ENCODE measurements around the gene STUM. TPM values are rescaled to one million over a fixed set of nuclear protein-coding genes. Genes with fewer than 3 reads are reported as not detected.
A peak's percentile ranks its signal among the peaks of the same experiment; 100 is the strongest.

Gene STUM
- total RNA-seq, 1 donor from 2014 or later, result 24.3 TPM

DNA sequence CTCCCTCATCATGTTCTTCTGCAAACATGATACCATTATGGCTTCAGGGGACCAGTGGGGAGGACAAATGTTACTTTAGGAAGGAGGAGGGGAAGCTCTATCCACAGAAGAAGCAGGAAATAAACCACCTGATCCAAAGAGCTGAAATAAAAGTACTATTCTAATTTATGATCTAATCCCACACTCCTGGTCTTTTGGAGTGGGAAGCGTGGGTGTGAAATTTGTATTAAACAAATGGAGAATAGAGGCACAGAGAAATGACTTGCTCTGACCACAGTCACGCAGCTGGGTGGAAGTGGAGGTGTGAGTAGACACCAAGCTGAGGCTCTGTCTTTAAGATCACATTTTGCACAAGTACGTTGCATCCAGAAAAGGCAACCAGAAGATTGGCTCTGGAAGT is 14.5 kb upstream of the STUM start:
- no peak for DNase-seq

DNA sequence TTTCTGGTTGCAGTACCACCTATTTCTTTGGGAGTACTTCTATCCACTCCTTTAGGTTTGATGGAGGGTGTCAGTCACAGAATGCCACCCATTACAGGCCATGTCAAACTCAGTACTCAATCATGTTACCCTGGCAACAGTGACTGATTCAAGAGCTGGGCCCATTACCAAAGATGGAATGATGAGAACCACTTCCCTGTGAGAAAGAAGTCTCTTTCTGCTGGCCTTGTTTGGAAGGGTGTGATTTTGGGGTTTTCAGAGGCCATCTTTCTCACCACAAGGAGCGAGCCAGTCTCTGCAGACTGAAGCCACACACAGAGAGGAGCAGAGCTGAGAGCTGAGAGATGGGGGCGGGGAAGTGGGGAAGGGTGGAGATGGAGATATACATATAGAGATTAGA is 13.9 kb upstream of the STUM start:
- no peak for DNase-seq

DNA sequence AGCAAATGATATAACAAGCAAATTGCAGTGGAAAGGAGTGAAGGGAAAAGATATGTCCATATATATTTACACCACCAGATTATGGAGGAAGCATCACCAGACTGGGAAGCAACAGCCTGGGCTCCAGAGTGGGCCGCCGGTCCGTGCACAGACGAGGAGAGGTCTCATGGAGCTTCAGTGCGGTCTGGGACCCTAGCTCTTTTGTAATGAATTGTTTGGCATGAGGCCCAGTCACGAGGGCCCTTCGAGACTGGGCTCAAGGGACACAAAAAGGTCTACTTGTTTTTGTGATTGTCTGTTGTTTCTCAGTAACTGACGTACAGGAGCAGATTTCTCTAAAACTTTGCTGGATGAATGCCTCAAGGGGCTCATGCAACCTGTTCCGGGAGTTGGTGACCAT is 12.9 kb upstream of the STUM start:
- no peak for DNase-seq

DNA sequence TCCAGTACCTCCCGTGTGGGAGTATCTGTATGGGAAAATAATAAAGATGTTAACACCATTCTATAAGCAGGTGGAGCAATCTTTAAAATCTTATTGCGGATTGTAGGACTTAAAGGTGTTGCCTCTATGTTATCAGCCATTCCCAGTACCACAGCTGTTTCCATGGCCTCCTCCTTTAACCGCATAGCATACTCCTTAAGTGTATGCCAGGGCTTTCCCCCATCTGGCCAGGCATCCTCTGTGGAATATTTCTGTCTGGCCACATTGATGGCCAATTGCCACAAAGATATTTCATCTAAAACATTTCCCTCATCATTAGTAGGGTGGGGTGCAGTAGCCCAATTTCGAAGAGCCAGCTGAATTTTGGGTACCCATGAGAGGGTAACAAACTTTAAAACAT is 7.3 kb upstream of the STUM start:
- DNase-seq, result no peak

DNA sequence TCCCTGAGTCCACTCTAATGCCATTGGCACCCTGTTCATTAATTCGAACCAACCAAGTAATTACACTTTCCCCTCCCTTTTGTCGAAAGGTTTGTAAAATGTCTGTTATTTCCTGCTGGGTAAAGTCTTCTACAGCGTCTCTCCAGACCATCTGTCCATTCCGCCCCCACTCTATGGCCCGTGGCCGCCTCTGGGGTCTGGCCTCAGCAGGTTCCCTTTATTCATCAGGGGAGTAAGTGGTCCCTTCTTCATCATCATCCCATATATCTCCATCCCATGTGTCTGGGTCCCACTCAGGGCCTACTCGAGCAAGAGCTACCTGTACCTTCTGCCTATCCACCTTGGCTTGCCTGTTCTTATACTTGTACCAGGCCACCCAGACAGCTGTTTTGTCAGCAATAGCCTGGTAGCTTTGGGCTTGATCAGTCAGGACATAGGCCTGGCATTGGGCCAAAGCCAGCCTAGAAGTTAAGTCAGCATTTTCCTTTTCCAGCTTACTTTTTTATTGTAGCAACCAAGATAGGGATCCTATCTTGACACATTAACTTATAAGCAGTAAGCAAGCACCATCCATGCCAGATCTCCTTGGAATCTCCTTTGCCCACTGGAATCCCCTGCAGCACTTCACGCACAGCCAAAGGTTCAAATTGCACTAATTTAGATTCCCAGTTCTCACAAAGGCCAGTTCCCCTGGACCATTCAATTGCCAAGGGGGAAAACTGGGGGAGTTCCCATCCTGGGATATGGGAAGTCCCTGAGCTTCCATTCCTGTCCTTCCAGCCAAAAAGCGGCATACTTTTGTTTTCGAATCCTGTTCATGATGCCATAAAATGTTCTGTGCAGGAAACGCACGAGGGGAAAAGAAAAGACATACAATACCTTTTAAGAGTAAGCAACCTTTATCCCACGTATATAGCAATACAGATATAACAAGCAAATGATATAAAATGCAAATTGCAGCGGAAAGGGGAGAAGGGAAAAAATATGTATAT is 6.6 kb upstream of the STUM start:
- no peak for DNase-seq

DNA sequence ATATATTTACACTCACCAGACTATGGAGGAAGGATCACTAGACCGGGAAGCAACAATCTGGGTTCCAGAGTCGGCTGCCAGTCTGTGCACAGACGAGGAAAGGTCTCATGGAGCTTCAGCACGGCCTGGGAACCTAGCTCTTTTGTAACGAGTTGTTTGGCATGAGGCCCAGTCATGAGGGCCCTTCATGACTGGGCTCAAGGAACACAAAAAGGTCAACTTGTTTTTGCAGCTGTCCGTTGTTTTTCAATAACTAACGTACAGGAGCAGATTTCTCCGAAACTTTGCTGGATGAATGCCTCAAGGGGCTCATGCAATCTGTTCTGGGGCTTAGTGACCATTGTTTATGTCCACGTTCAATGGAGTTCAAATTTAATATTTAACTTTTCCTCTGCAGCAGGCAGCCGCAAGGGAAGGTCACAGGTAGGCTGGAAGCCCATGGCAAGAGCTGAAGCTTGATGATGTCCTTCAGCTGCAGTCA is 5.9 kb upstream of the STUM start:
- no peak for DNase-seq

DNA sequence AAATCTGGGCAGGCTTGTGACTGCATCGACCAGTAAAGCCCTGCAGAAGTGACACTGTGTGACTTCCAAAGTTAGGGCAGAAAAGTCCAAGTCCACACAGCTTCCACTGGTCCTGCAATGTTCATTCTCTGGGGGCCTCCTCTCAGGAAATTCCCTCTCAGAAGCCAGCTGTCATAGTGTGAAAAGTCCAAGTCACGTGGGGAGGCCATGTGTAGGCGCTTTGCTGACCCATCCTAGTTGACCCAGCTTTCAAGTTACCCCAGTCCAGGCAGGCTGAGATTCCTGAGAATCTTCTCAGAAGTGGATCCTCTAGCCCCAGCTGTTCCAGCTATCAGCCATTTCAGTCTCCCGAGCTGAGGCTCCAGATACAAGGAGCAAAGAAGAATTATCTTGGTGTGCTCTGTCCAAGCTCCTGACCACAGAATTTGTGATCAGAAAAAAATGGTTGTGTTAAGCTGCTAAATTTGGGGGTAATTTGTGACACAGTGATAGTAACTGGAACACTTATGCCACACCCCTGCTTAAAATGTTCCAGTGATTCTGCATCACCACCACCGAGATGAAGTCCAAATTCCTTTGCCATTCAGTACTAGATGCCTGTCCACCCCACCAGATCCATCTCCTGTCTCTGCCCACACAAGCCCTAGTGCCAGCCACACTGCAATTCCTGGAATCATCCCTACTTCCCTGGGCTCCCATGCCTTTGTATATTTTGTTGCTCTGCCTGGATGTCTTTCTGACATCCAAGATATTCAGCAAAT is 2.5 kb upstream of the STUM start:
- no peak for DNase-seq

DNA sequence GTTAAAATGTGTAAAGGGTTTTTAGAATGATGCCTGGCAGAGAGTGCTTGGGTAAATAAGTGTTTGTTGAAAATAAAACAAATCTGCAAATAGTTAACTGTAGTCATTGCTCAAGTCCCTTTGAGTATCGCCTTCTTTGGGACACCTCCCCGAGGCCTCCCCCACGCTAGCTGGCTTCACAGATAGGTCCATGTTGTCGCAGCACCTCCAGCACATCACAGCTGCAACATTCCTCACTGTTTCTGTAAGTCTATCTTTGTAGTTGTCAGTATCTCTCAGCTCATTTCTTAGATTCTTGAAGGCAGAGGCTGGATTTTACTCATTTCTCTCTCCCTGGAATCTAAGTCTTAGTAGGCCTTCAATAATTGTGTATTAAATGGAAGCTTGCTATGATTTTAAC is 1.6 kb upstream of the STUM start:
- no peak for DNase-seq

DNA sequence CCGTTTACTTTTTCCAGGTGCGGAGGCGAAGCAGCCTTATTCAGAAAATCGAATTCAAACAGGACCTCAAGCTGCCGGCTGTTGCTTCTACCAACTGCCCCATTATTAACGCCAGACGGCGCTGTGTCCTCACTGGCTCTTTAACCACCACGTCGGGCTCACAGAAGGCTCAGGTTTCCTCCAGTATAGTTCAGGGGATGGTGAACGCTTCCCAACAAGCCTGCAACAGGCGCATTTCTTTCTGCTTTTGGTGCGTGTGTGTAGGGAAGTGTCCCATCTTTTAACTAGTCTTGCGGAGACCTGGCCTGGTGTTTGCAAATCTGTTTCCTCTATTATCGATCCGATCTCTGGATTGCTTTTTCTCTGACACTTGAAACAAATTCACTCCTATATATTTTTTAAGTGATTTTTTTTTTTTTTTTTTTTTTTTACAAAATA is 791 bp upstream of the STUM start:
- DNase-seq, result peak; percentile 73

DNA sequence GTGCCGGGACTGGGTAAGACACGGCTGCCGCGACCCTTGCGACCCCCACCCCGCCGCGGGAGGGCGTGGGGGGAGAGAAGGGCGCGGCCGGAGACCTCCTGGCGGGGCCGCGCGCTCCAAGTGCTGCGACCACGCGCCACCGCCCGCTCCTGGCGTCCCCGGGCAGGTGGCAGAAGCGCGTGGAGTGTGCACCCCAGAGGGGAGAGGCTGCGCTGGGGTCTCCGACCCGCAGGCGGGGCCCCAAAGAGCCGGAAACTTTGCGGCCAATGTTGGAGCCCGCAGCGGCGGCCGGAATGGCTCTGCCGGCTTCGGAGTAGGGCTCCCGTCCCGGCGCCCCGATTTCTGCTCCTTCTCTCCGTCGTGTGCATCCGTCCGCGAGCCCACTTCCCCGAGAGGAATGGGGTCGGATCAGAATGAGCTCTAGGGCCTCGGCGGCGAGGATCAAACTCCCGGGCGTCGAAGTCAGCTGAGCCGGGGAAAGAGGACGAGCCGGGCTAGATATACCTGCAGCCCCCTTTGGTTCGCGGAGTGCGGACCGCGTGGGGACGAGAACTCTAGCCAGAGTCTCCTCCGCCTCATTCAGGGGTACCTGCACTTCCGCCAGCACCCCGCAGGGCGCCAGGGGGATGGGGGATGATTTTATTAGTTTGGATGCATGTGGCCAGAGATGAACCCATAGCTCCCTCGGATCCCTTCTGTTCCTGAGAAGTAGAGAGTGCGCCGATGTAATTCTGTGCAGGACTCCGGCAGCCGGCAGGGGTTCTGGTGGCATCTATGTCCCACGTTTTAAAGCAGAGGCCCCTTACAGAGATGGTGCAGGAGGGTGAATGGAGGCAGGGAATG is 751 bp downstream of the STUM start:
- DNase-seq, result no peak

DNA sequence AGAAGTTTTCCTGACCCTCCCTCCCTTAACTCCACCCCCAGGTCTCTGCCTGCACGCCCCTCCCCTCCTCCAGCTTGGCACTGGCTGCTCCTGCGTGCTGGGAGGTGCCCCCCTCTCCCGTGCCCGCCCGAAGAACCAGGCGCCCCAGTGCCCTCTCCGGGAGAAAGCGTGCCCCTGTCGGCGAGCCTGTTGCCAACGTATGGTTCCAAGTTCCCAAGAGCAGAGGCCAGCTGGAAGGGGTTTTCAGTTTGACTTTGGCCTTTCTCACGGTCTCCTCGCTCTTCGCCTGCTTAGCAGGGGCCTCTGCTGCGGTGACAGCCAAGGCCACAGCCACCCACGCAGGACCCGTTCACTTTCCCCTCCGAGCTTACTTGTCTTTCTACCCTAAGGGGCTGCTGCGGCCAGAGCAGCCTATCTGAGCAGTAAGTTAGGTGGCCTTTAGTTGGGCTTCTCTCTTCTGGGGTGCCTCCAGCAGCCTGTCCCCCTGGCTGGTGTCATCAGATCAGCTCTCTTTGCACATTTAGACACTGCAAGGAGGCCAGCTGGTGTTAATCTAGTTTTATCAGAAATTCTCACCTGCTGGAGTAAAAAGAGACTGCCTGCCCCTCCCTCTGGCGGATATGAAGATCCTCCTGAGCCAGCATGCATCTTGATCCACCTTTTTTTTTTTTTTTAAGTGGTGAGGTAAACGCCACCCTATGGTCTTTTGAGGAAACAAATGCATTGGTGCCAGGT is 1.5 kb downstream of the STUM start:
- no peak for DNase-seq

DNA sequence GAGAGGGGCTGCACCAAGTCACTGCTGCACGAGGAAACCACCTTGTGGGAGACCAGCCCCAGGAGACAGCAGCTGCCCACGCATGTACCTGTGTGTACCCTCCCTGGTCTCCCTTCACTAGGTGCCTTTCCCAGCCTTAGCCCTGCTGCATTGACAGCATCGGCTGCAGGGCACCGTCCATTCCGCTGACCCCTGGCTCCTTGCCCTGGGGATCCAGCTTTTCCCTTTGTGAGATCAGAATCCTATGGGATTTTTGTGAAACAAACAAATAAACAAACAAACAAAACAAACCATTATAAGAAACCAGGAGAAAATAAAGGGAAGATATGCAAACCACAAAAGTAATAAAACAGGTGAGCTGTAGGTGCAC is 2.1 kb downstream of the STUM start:
- no peak for DNase-seq

DNA sequence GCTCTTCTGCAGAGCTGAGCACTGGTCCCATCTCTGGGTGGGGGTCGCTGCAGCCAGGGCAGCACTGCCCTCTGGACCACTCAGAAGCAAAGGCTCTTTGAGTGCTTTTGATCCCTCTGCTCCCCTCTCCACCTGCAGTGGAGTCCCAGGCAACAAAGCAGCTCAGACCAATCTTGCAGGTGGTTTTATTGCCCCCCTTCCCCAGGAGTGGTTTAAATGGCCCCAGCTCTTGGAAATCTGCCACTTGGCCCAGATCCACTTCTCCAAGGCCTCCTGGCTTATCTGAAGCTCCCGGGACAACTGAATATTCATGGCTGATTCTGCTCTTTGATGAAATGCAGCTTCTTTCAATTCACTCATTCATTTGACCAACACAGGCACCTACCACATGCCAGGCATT is 2.7 kb downstream of the STUM start:
- DNase-seq, result no peak

DNA sequence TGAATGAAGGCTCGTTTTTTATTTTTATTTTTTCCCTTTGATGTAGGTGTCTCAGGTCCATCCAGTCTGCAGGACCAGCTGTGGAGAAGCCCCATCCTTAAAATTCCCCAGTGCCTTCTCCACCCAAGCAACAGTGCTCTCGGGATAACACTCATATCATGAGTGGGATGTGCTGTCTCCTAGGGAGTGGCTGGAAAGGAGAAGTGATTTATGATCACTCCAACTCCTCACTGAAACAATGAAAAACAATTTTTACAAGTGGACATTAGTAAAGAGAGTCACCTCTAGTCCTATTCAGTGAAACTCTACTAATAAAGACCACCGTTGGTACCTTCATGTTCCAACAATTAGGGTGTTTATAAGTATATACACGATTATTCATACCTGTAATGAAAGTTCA is 3.5 kb downstream of the STUM start:
- DNase-seq, result no peak

DNA sequence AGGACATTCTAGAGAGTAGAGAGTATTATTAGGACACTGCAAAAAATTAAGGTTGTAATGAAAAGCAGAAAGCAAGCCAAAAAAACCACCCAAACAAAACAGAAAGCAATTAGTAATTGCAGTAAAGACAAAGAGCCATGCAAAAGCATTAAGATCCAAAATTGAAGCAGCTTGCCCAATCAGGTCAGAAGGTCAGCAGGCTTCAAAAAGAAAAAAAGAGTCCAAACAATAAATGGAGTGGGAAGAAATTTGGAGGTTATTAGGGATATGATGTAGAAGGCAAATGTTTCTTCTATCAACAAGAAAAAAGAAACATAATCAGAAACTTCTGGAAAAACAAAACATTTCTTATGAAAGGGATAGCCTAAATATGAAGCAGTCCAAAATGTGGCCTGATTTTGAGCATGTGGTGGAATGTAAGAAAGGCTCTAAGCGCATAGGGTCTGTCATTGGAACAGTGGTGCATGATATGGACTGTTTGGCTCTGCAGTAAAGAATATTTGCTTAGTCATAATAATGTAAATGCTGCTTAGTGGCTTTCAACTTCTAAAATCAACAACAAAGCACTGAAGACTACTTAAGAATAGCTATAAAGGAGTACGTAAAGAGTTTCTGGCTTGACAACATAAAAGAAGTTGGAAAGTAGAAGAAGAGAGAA is 4.8 kb downstream of the STUM start:
- DNase-seq, result no peak

DNA sequence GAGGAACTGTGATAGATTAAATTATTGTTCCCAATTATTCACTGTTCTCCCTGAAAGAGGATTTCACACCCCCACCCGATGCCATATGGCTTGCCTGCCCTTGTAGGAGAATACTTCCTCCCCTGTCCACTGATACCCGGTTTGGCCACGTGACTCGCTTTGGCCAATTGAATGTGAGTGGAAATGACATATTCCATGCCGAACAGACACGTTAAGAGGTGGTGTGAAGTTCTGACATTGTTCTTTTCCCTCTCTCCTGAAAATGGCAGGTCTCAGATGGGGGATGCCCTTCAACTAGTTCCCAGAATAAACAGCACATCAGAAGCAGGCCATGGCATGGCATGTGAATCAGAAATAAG is 5.3 kb downstream of the STUM start:
- no peak for DNase-seq

DNA sequence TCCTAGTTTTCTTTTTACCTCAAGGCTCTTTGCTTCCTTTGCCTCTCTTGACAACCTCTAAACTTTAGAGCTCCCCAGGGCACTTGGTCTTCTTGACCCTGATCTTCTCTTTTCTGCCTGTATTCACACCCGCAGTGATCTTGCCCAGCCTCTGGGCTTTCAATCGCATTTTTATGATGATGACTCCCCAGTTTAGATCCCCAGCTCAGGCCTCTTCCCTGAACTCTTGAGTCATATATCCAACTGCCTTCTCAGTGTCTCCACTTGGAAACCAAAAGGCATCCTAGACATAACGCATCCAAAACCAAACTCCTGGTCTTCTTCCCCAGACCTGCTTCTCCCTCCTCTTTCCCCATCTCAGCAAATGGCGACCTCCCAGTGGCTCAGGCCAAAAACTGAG is 6.5 kb downstream of the STUM start:
- DNase-seq, result no peak

DNA sequence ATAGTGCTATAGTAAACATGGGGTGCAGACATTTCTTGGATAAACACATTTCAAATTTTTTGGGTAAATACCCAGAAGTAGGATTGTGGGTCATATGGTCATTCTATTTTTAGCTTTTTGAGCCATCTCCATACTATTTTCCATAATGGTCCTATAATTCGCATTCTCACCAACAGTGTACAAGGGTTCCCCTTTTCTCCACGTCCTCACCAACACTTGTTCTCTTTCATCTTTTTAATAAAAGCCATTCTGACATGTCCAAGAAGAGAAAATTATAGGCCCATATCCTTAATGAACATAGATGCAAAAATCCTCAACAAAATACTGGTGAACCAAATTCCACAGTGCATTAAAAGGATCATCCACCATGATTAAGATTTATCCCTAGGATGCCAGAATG is 8.9 kb downstream of the STUM start:
- no peak for DNase-seq

DNA sequence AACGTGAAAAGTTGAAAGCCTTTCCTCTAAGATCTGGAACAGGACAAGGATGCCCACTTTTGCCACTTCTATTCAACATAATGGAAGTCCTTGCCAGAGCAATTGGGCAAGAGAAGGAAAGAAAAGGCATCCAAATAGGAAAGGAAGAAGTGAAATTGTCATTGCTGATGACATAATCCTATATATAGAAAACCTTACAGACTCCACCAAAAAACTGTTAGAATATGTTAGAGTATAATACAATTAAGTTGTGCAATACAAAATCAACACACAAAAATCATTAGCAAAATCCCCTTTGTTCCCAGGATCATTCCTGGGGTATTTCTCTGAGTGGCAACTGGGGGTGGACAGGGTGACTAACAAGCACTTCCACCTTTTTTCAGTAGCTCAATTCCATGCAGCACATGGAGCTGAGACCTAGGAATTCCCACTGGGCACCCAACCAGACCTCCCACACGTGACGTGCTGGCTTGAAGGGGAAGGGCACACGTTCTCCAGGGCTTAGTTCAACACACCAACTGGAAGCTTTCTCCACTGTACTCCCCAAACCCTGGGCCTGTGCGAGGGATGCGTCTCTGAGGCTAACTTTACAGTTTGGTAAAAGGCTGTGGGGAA is 9.6 kb downstream of the STUM start:
- no peak for DNase-seq

DNA sequence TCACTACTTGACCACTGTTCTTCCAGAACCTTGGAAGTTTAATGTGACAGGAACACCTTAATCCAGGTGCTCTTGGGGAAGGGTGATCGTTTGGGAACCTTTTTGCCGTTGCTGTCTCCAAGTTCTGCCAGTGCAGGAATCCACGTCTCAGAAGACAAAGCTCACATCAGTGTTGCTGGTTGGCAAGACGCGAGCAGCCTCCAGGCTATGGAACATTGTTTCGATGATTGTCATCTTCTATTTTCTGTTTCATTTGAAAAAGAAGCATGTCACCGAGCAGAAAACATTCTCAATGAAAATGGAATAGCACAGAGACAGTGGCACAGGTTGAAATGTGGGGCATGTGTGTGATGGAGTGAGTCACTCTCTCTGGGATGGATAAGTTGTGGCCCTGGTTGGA is 11.7 kb downstream of the STUM start:
- DNase-seq, result no peak

DNA sequence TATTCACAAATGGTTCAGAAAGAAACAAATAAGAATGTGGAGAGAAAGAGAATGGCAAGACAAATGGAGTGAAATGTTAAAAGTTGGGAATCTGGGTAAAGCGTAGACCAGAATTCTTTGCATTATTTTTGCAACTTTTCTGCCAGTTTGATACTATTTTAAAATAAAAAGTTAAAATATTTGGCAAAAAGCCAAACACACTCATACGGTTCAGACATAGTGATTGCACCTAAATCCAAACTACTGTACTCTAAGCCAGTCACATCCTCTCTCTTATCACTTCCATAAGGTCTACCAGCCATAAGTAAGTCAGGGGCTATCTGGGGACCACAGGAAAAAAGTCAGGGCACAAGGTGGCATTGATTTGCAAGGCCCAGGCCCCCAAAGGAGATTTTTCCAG is 14.4 kb downstream of the STUM start:
- no peak for DNase-seq
